ENCODE measurements around the gene NAP1L4. TPM values are rescaled to one million over a fixed set of nuclear protein-coding genes. Genes with fewer than 3 reads are reported as not detected.

Gene NAP1L4
- total RNA-seq, 6 experiments from 2014 or later, result 37.6 to 76.0 (median 56.9) TPM

GRCh38 chr11:3018596-3018995 is 26.5 kb upstream of the NAP1L4 start:
- H3K27me3 ChIP-seq, result no peaks in the 10 kb centered on the region
- ATAC-seq (no peak), DNase-seq (no peak)
- peaks cover 0 to 17% (median 7%) of the 10 kb centered on the region in 4 donors for H3K4me1 ChIP-seq
- intact Hi-C loops (cut with DNase I), result no loop called here
- TF ChIP-seq, protein P1, sequence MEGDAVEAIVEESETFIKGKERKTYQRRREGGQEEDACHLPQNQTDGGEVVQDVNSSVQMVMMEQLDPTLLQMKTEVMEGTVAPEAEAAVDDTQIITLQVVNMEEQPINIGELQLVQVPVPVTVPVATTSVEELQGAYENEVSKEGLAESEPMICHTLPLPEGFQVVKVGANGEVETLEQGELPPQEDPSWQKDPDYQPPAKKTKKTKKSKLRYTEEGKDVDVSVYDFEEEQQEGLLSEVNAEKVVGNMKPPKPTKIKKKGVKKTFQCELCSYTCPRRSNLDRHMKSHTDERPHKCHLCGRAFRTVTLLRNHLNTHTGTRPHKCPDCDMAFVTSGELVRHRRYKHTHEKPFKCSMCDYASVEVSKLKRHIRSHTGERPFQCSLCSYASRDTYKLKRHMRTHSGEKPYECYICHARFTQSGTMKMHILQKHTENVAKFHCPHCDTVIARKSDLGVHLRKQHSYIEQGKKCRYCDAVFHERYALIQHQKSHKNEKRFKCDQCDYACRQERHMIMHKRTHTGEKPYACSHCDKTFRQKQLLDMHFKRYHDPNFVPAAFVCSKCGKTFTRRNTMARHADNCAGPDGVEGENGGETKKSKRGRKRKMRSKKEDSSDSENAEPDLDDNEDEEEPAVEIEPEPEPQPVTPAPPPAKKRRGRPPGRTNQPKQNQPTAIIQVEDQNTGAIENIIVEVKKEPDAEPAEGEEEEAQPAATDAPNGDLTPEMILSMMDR (IDR thresholded peaks at IDR 0.05), result no peak
- TF ChIP-seq POLR2A (IDR thresholded peaks at IDR 0.05), result no peak
- no peaks in the 10 kb centered on the region for H3K9me3 ChIP-seq
- no peak overlapping the region for H3K27ac ChIP-seq
- WGBS (ENCODE audit: insufficient coverage, low coverage, low lambda C conversion rate, missing lambda C conversion rate), result 70% methylated on average over 2 of the region's 5 CpGs
- H3K4me3 ChIP-seq, result no peak overlapping the region
- peaks cover 0 to 58% (median 30%) of the 10 kb centered on the region in 4 donors for H3K36me3 ChIP-seq

- Histone ChIP-seq H3K4me1 (peaks cover 0 to 16% (median 5%) of the 10 kb centered on the region in 4 donors), H3K27me3 (no peaks in the 10 kb centered on the region), H3K4me3 (no peak overlapping the region), H3K36me3 (peaks cover 0 to 66% (median 37%) of the 10 kb centered on the region in 4 donors), H3K27ac (no peak overlapping the region), H3K9me3 (no peaks in the 10 kb centered on the region)
- TF ChIP-seq, protein P1 (IDR thresholded peaks at IDR 0.05), result peak in 1 of 4 donors; percentile 5
- TF ChIP-seq POLR2A (IDR thresholded peaks at IDR 0.05), result no peak
- 100% methylated on average over 2 of the region's 11 CpGs for WGBS (ENCODE audit: insufficient coverage, low coverage, low lambda C conversion rate, missing lambda C conversion rate)
- intact Hi-C loops (cut with DNase I), result no loop called here
- ATAC-seq (no peak), DNase-seq (no peak)
Observed at GRCh38 chr11:3016861-3017260, 24.7 kb upstream of the NAP1L4 start.

GRCh38 chr11:3015796-3016195 is 23.7 kb upstream of the NAP1L4 start:
- DNase-seq (no peak), ATAC-seq (no peak)
- Histone ChIP-seq H3K9me3 (no peaks in the 10 kb centered on the region), H3K36me3 (peaks cover 0 to 74% (median 44%) of the 10 kb centered on the region in 4 donors), H3K4me1 (peaks cover 0 to 6% (median 2%) of the 10 kb centered on the region in 4 donors), H3K4me3 (no peak overlapping the region), H3K27me3 (no peaks in the 10 kb centered on the region), H3K27ac (no peak overlapping the region)
- intact Hi-C loops (cut with DNase I), result no loop called here
- WGBS (ENCODE audit: insufficient coverage, low coverage, low lambda C conversion rate, missing lambda C conversion rate), result 60% methylated on average over 1 of the region's 10 CpGs
- TF ChIP-seq, protein P1 (IDR thresholded peaks at IDR 0.05), result no peak
- no peak for TF ChIP-seq POLR2A (IDR thresholded peaks at IDR 0.05)

- no peaks in the 10 kb centered on the region for H3K9me3 ChIP-seq
- DNase-seq, result peak in 1 of 3 donors; percentile 9
- H3K27ac ChIP-seq, result no peak overlapping the region
- intact Hi-C loops (cut with DNase I), result no loop called here
- TF ChIP-seq, protein P1 (IDR thresholded peaks at IDR 0.05), result no peak
- no peak overlapping the region for H3K4me3 ChIP-seq
- H3K36me3 ChIP-seq, result peaks cover 0 to 81% (median 46%) of the 10 kb centered on the region in 4 donors
- ATAC-seq, result no peak
- H3K4me1 ChIP-seq, result no peaks in the 10 kb centered on the region
- 64% methylated on average over 2 of the region's 4 CpGs for WGBS (ENCODE audit: insufficient coverage, low coverage, low lambda C conversion rate, missing lambda C conversion rate)
- H3K27me3 ChIP-seq, result no peaks in the 10 kb centered on the region
Observed at GRCh38 chr11:3014943-3015342, 22.8 kb upstream of the NAP1L4 start.

Measured in right lobe of liver (tissue), 6 donors.